Cardiac fibroblast (primary cell): ENCODE measurements around the gene VILL.
A peak's percentile ranks its signal among the peaks of the same experiment; 100 is the strongest.
"Not testable (repeated sequence)": the region's sequence is repeated elsewhere in the genome, so short reads cannot be mapped to it uniquely, and the experiment has no call there.

Experiments used
- DNase-seq, 2 donors: peaks; one replicate each; pipeline versions ENCODE4 v3.0.0 to v3.0.0-alpha.2; 2010; ENCODE audit warnings: low read depth in 2 of 2
- H3K4me3 ChIP-seq, 2 donors: replicated peaks in 1 of 2; 1 replicate in 1 of 2; 2 replicates in 1 of 2; pipeline ENCODE4 v1.5.1; 2011; ENCODE audit warnings: low read depth in 2 of 2, low read length in 2 of 2, mild to moderate bottlenecking in 2 of 2, moderate library complexity in 1 of 2
- TF ChIP-seq, protein P1 (sequence below): IDR thresholded peaks from one replicate; pipeline ENCODE4 v1.5.1; 2011; ENCODE audit warnings: low read depth, mild to moderate bottlenecking, low read length, inconsistent platforms

The VILL gene

GRCh38 chr3:38046027-38046426 is 55.4 kb downstream of the VILL start:
- no peak overlapping the region for H3K4me3 ChIP-seq
- TF ChIP-seq, protein P1, sequence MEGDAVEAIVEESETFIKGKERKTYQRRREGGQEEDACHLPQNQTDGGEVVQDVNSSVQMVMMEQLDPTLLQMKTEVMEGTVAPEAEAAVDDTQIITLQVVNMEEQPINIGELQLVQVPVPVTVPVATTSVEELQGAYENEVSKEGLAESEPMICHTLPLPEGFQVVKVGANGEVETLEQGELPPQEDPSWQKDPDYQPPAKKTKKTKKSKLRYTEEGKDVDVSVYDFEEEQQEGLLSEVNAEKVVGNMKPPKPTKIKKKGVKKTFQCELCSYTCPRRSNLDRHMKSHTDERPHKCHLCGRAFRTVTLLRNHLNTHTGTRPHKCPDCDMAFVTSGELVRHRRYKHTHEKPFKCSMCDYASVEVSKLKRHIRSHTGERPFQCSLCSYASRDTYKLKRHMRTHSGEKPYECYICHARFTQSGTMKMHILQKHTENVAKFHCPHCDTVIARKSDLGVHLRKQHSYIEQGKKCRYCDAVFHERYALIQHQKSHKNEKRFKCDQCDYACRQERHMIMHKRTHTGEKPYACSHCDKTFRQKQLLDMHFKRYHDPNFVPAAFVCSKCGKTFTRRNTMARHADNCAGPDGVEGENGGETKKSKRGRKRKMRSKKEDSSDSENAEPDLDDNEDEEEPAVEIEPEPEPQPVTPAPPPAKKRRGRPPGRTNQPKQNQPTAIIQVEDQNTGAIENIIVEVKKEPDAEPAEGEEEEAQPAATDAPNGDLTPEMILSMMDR: no peak

GRCh38 chr3:38046821-38047220 is 56.2 kb downstream of the VILL start:
- no peak overlapping the region for H3K4me3 ChIP-seq
- DNase-seq: no peak
- TF ChIP-seq, protein P1: no peak

More at GRCh38 chr3:38046027-38046426, 55.4 kb downstream of the VILL start:
- no peak for DNase-seq

DNA sequence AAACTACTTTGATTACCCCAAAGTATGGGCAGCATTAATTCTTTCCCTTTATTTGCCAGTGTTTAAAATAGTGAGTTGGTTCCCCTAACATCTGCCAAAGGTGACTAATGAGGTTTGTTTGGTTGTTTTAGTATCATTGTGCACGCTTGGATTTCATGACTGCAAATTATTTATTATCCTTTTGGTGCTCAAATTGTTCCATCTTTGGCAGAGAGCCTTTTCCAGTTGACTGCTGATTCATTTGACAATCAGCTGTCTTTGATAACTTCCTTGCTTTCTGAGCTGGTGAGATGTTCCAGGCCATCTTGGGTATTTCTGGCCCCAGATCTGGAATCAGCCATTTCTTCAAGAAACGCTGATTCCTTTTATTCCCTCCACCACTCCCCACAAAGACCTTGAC is 57.3 kb downstream of the VILL start:
- no peak overlapping the region for H3K4me3 ChIP-seq
- TF ChIP-seq, protein P1: no peak
- no peak for DNase-seq

GRCh38 chr3:38049358-38050126 is 59.0 kb downstream of the VILL start:
- no peak overlapping the region for H3K4me3 ChIP-seq
- peak in 1 of 2 donors; percentile 38 for DNase-seq
- TF ChIP-seq, protein P1: no peak

DNA sequence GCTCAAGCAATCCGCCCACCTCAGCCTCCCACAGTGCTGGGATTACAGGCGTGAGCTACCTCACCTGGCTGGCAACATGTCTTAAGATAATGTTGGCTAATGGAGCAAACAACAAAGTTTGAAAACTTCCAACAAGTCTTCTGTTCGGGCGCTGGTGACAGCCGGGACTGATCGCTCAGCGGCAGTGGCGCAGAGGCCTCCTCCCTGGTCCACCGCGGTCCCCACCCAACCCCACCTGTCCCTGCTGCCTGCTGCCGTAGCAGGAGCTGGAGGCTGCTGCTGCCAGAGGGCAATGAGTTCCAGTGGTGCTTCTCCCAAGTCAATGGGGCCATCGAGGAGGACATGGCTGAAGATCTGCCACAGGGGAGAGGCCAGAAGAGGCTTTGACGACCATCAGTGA is 60.5 kb downstream of the VILL start:
- no peak for DNase-seq
- H3K4me3 ChIP-seq: no peak overlapping the region
- TF ChIP-seq, protein P1: no peak

DNA sequence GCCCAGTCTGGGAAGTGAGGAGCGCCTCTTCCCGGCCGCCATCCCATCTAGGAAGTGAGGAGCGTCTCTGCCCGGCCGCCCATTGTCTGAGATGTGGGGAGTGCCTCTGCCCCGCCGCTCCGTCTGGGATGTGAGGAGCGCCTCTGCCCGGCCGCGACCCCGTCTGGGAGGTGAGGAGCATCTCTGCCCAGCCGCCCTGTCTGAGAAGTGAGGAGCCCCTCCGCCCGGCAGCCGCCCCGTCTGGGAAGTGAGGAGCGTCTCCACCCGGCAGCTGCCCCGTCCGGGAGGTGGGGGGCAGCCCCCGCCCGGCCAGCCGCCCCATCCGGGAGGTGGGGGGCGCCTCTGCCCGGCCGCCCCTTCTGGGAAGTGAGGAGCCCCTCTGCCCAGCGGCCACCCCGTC is 62.7 kb downstream of the VILL start:
- DNase-seq, H3K4me3 ChIP-seq: not testable (repeated sequence)

DNA sequence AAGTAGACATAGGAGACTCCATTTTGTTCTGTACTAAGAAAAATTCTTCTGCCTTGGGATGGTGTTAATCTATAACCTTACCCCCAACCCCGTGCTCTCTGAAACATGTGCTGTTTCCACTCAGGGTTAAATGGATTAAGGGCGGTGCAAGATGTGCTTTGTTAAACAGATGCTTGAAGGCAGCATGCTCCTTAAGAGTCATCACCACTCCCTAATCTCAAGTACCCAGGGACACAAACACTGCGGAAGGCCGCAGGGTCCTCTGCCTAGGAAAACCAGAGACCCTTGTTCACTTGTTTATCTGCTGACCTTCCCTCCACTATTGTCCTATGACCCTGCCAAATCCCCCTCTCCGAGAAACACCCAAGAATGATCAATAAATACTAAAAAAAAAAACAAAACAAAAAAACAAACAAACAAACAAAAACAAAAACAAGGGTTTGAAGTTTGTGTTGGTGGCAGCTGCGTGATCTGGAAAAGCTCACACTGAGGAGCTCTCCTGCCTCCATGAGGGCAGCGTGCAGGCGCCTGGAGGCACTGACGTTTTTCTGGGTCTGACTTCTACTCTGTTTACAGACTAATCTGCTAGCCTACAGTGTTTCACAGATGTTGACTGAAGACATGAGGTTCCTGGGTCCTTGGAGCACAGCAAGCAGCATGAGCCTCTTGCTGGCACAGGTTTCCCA is 63.4 kb downstream of the VILL start:
- H3K4me3 ChIP-seq, DNase-seq: not testable (repeated sequence)
